ENCODE data around the gene FOSL1.

FOSL1 gene

GRCh38 chr11:65844231-65844872 is 55.8 kb downstream of the FOSL1 start:
- DNase-seq (ENCODE audit: low read depth in 1 of 2, low spot score in 1 of 2), result no peak
- Histone ChIP-seq H3K27me3 (ENCODE audit: insufficient read depth, poor library complexity, severe bottlenecking) (no peaks in the 10 kb centered on the region), H3K4me3 (replicated peaks; ENCODE audit: insufficient read depth, low read length) (no peak overlapping the region), H3K27ac (replicated peaks) (no peak overlapping the region)
- TF ChIP-seq SPI1 (IDR thresholded peaks at IDR 0.05; ENCODE audit: borderline replicate concordance, low read depth) (no peak), CTCF (IDR thresholded peaks at IDR 0.05; ENCODE audit: insufficient read depth, low read length) (no peak), GABPA (IDR thresholded peaks at IDR 0.05; ENCODE audit: low read depth) (no peak), REST (IDR thresholded peaks at IDR 0.05; ENCODE audit: insufficient replicate concordance, low read depth) (no peak), POLR2AphosphoS5 (IDR thresholded peaks at IDR 0.05; ENCODE audit: low read depth) (no peak)

- TF ChIP-seq CTCF (IDR thresholded peaks at IDR 0.05; ENCODE audit: insufficient read depth, low read length) (no peak), SPI1 (IDR thresholded peaks at IDR 0.05; ENCODE audit: borderline replicate concordance, low read depth) (no peak), REST (IDR thresholded peaks at IDR 0.05; ENCODE audit: insufficient replicate concordance, low read depth) (no peak), GABPA (IDR thresholded peaks at IDR 0.05; ENCODE audit: low read depth) (no peak), POLR2AphosphoS5 (IDR thresholded peaks at IDR 0.05; ENCODE audit: low read depth) (no peak)
Observed at GRCh38 chr11:65843811-65844210, 56.4 kb downstream of the FOSL1 start.

GRCh38 chr11:65842144-65842543 is 58.0 kb downstream of the FOSL1 start:
- DNase-seq (ENCODE audit: low read depth in 1 of 2, low spot score in 1 of 2), result no peak
- no peak for TF ChIP-seq REST (IDR thresholded peaks at IDR 0.05; ENCODE audit: insufficient replicate concordance, low read depth)
- no peak for TF ChIP-seq POLR2AphosphoS5 (IDR thresholded peaks at IDR 0.05; ENCODE audit: low read depth)
- TF ChIP-seq GABPA (IDR thresholded peaks at IDR 0.05; ENCODE audit: low read depth), result no peak
- no peak for TF ChIP-seq CTCF (IDR thresholded peaks at IDR 0.05; ENCODE audit: insufficient read depth, low read length)
- no peak for TF ChIP-seq SPI1 (IDR thresholded peaks at IDR 0.05; ENCODE audit: borderline replicate concordance, low read depth)
- Histone ChIP-seq H3K27me3 (ENCODE audit: insufficient read depth, poor library complexity, severe bottlenecking) (no peaks in the 10 kb centered on the region), H3K27ac (replicated peaks) (no peak overlapping the region), H3K4me3 (replicated peaks; ENCODE audit: insufficient read depth, low read length) (no peak overlapping the region)

More at GRCh38 chr11:65843811-65844210, 56.4 kb downstream of the FOSL1 start:
- no peak overlapping the region for H3K4me3 ChIP-seq (replicated peaks; ENCODE audit: insufficient read depth, low read length)
- no peak for DNase-seq (ENCODE audit: low read depth in 1 of 2, low spot score in 1 of 2)
- no peaks in the 10 kb centered on the region for H3K27me3 ChIP-seq (ENCODE audit: insufficient read depth, poor library complexity, severe bottlenecking)
- no peak overlapping the region for H3K27ac ChIP-seq (replicated peaks)
